ENCODE results near the gene CYGB. TPM values are rescaled to one million over a fixed set of nuclear protein-coding genes. Genes with fewer than 3 reads are reported as not detected.

CYGB gene
- polyA plus RNA-seq, 1 of the 3 experiments (the other 2 are of a cell fraction): 1.7 TPM

- 7% methylated on average over 40 of the region's 84 CpGs for WGBS (ENCODE audit: low lambda C conversion rate)
- no peak within 1 kb of the TSS for H3K27ac ChIP-seq (ENCODE audit: low read depth in 2 of 2, low read length in 1 of 2)
- no peaks in the 10 kb centered on the region for H4K20me1 ChIP-seq (ENCODE audit: insufficient read depth)
- no peaks in the 10 kb centered on the region for H3K9me3 ChIP-seq
- H3K79me2 ChIP-seq (ENCODE audit: insufficient read depth): no peaks in the 10 kb centered on the region
- ChIA-PET POLR2A (interaction anchor here (1.2 kb wide), 1 partner anchor 19 kb away, joined by 4 read pairs; no protein-coding TSS in a partner anchor), CTCF (interaction anchor here (0.6 to 4.8 kb wide), 23 partner anchors 9 to 127 kb away, joined by 3 to 40 read pairs (median 5); partner anchors contain the start of gene AANAT)
- TF ChIP-seq, protein P1, sequence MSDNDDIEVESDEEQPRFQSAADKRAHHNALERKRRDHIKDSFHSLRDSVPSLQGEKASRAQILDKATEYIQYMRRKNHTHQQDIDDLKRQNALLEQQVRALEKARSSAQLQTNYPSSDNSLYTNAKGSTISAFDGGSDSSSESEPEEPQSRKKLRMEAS (IDR thresholded peaks at IDR 0.05; ENCODE audit: low read depth): no peak
- 0 out of 2 replicates have a peak, but pooled peaks have one; percentile 5 for TF ChIP-seq RCOR1 (IDR thresholded peaks at IDR 0.05; ENCODE audit: low read length)
- TF ChIP-seq TAF1 (IDR thresholded peaks at IDR 0.05; ENCODE audit: borderline replicate concordance, low read depth, low read length): no peak
- no peak for TF ChIP-seq RFX5 (IDR thresholded peaks at IDR 0.05; ENCODE audit: low read length)
- TF ChIP-seq FOXM1 (IDR thresholded peaks at IDR 0.05; ENCODE audit: low read depth): no peak
- peak; percentile 65 for TF ChIP-seq RAD21 (IDR thresholded peaks at IDR 0.05; ENCODE audit: low read length)
- peak; percentile 45; the same call in 1 of the 2 replicates for TF ChIP-seq SMC3 (IDR thresholded peaks at IDR 0.05; ENCODE audit: low read depth, low read length)
- peak; percentile 38 for TF ChIP-seq CTCF (IDR thresholded peaks at IDR 0.05)
- peaks cover 0 to 9% of the 10 kb centered on the region in 2 experiments; a peak in 1 of 4 replicates for H3K4me1 ChIP-seq (ENCODE audit: control insufficient read depth in 1 of 2, insufficient read depth in 2 of 2, low read depth in 1 of 2, low read length in 1 of 2)
- H3F3A ChIP-seq (replicated peaks; ENCODE audit: insufficient read depth): no peaks in the 10 kb centered on the region
- peak within 1 kb of the TSS; percentile 75; the same call in 1 of the 2 replicates for H2AFZ ChIP-seq (ENCODE audit: low read depth)
- no peaks in the 10 kb centered on the region for H3K36me3 ChIP-seq (replicated peaks in 1 of 2; ENCODE audit: control insufficient read depth in 1 of 2, insufficient read depth in 2 of 2, low read length in 1 of 2)
- DNase-seq: peak; percentile 94
- no peak within 1 kb of the TSS; the same call in 1 of the 2 replicates for H3K9ac ChIP-seq
- H3K9me2 ChIP-seq: no peaks in the 10 kb centered on the region
- peak within 1 kb of the TSS; percentile 82 for H3K4me2 ChIP-seq
- H3K27me3 ChIP-seq (ENCODE audit: insufficient read depth): peaks cover 37% of the 10 kb centered on the region
- peak within 1 kb of the TSS; percentile 46 to 57 for H3K4me3 ChIP-seq (ENCODE audit: low read depth in 2 of 2, low read length in 1 of 2)
Observed at GRCh38 chr17:76585649-76586593, 48.4 kb upstream of the CYGB start, which contains the start of gene ST6GALNAC2. ST6GALNAC2 (minus strand) TSS chr17:76585860; CDS start chr17:76585808, 52 bp downstream.

DNA sequence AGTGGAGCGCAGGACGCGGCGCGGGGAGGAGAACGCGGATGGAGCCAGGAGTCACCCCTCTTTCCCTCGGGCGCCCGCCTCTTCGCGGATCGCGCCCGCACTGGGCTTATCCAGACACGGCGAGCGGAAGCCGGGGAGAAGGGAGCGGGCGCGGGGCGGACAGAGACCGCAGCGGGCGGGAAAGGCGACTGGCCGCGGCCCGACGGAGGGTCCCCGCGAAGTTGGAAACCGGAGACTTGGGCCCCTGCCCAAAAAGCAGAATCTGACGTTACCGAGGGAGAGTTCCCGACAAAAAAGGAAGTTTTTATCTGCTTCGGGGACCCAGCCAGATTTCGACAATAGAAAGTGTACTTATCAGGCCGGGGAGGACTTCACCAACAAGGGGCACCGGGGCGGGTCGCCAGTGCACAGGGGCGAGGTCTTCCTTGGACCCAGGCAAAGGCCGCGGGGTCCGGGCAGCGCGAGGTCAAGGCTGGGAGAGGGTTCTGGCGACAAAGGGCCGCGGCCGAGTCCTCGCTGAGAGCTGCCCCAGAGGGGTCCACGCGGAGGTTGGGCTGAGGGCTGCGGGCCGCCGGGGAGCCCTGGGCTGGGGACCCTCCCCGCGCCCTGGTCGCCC is 47.6 kb upstream of the CYGB start:
- CTCF ChIA-PET: interaction anchor here (0.7 to 4.8 kb wide), 21 partner anchors 9 to 130 kb away, joined by 3 to 40 read pairs (median 6); partner anchors contain the start of gene AANAT
- no peaks in the 10 kb centered on the region for H3K36me3 ChIP-seq (replicated peaks in 1 of 2; ENCODE audit: control insufficient read depth in 1 of 2, insufficient read depth in 2 of 2, low read length in 1 of 2)

More for the DNA sequence above, 47.6 kb upstream of the CYGB start:
- WGBS (ENCODE audit: low lambda C conversion rate): 54% methylated on average over 53 of the region's 62 CpGs
- no peak for DNase-seq
- Histone ChIP-seq H3K9me3 (no peaks in the 10 kb centered on the region), H4K20me1 (ENCODE audit: insufficient read depth) (no peaks in the 10 kb centered on the region), H2AFZ (ENCODE audit: low read depth) (peak overlapping the region; percentile 75; the same call in 1 of the 2 replicates), H3K79me2 (ENCODE audit: insufficient read depth) (no peaks in the 10 kb centered on the region), H3K4me2 (peak overlapping the region; percentile 82; the same call in 1 of the 2 replicates), H3K4me3 (ENCODE audit: low read depth in 2 of 2, low read length in 1 of 2) (peak overlapping the region; percentile 46 to 57; a peak in 3 of 4 replicates), H3K9me2 (no peaks in the 10 kb centered on the region), H3F3A (replicated peaks; ENCODE audit: insufficient read depth) (no peaks in the 10 kb centered on the region), H3K27me3 (ENCODE audit: insufficient read depth) (peaks cover 37% of the 10 kb centered on the region), H3K27ac (ENCODE audit: low read depth in 2 of 2, low read length in 1 of 2) (no peak overlapping the region), H3K4me1 (ENCODE audit: control insufficient read depth in 1 of 2, insufficient read depth in 2 of 2, low read depth in 1 of 2, low read length in 1 of 2) (peaks cover 0 to 9% of the 10 kb centered on the region in 2 experiments; a peak in 1 of 4 replicates), H3K9ac (no peak overlapping the region; the same call in 1 of the 2 replicates)
- no peak for TF ChIP-seq TAF1 (IDR thresholded peaks at IDR 0.05; ENCODE audit: borderline replicate concordance, low read depth, low read length)
- TF ChIP-seq REST (IDR thresholded peaks at IDR 0.05; ENCODE audit: low read depth, low read length): no peak
- no peak for TF ChIP-seq POLR2AphosphoS5 (IDR thresholded peaks at IDR 0.05; ENCODE audit: low read depth, low read length)
- TF ChIP-seq RCOR1 (IDR thresholded peaks at IDR 0.05; ENCODE audit: low read length): no peak
- no peak for TF ChIP-seq FOSL2 (IDR thresholded peaks at IDR 0.05; ENCODE audit: borderline replicate concordance, low read depth)
- no peak for TF ChIP-seq SMC3 (IDR thresholded peaks at IDR 0.05; ENCODE audit: low read depth, low read length)
- TF ChIP-seq ELF1 (IDR thresholded peaks at IDR 0.05): no peak
- POLR2A ChIA-PET: no interaction called here

Measured in SK-N-SH (cell line).